HFF-Myc (cell line): ENCODE measurements around the gene SEMA3E.

Source experiments
- DNase-seq: peaks from one replicate; pipeline ENCODE4 v3.0.0-alpha.2; 2011; ENCODE audit warnings: low read depth; ENCODE audit errors: extremely low read depth
- H3K4me3 ChIP-seq: replicated peaks from 2 replicates; pipeline ENCODE4 v1.5.1; 2011; ENCODE audit warnings: low read depth, mild to moderate bottlenecking, control low read depth, low read length
- CTCF ChIP-seq: IDR thresholded peaks from 2 replicates; pipeline ENCODE4 v1.5.1; 2012; ENCODE audit warnings: mild to moderate bottlenecking, low read depth, low read length, control low read depth; ENCODE audit errors: missing control alignments

SEMA3E gene

DNA sequence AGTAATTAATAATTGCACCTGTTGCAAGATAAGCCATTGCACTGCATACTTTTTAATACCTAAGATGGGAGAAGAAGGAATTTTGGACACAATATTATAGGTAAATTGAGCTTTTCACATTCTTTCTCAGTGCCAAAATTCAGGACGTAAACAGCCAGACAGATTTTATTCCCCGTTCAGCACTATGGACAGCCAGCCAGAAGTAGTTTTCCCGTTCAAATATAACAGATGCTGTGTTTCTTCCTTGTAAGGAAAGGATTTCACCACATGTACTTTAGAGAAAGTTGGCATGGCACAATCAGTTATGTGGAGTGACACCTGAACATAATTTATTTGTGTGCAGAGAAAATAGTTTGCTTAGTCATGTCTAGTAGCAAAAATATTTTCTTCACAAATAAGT lies 34.8 kb downstream of the SEMA3E start:
- no peak overlapping the region for H3K4me3 ChIP-seq
- TF ChIP-seq CTCF: no peak

GRCh38 chr7:83613232-83613631 lies 35.7 kb downstream of the SEMA3E start:
- DNase-seq: no peak
- no peak overlapping the region for H3K4me3 ChIP-seq
- TF ChIP-seq CTCF: no peak

More for the DNA sequence above, 34.8 kb downstream of the SEMA3E start:
- no peak for DNase-seq

DNA sequence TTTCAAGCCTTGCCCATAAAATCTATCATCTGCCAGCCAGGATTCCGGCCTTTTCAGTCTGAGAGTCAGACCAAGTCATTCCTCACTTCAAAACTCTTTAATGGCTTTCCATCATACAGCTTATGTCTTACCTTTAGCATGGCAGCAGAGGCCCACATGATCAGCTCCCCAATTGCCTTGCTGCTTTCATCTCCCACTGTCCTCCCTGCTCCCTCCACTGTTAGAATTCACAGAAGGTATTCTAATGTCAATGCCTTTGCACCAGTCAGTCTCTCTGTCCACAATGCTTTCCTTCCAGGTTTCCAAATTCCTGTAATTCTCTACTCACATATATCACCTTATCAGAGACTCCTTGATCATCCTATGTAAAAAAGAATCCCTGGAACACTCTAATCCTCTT lies 37.2 kb downstream of the SEMA3E start:
- no peak for TF ChIP-seq CTCF
- H3K4me3 ChIP-seq: no peak overlapping the region
- DNase-seq: no peak

- no peak overlapping the region for H3K4me3 ChIP-seq
- DNase-seq: no peak
- TF ChIP-seq CTCF: no peak
These were observed 38.2 kb downstream of the SEMA3E start for GRCh38 chr7:83610649-83611304.

DNA sequence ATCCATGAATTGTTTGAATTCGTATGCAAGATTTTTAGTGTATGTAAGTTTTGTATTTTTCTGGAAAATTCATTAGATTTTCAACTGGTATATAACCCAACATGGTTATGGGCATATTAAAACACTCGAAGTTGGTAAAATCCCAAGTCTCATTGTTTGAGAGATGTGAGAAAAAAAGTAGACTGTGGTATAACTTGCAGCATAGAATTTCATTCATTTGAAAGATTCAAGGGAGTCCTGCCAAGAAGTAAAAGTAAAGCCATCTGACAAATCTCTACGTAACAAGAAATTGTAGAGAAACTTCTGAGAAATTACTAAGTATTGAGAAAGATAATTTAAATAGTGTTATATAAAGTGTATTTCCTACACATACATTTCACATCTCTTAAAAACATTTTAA lies 40.2 kb downstream of the SEMA3E start:
- no peak overlapping the region for H3K4me3 ChIP-seq
- DNase-seq: no peak
- no peak for TF ChIP-seq CTCF

DNA sequence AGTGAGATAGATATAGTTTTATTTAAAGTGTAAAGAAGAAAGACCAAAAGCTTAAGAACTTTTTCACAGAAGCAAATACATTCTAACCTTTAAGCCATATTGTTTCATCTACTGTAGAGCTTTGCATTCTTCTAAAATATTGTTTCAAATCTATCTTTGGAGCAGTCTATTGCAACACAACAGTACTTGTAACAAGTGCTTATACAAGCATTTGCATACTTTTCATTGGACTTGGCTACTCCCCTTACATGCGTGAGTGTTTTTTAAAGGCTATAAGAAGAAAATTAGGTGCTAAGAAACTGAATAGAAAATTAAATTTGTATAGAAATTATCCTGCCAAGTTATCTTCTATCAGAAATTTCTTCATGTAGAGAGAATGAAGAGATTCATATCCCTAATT lies 45.3 kb downstream of the SEMA3E start:
- no peak overlapping the region for H3K4me3 ChIP-seq
- no peak for DNase-seq
- no peak for TF ChIP-seq CTCF

- DNase-seq: no peak
- H3K4me3 ChIP-seq: no peak overlapping the region
- TF ChIP-seq CTCF: no peak
These were observed 49.8 kb downstream of the SEMA3E start for GRCh38 chr7:83599131-83599530.
